Common myeloid progenitor, CD34-positive (primary cell): ENCODE data around the gene LPAR2.
"Not testable (repeated sequence)": the region's sequence is repeated elsewhere in the genome, so short reads cannot be mapped to it uniquely, and the experiment has no call there.

Experiments
- CTCF ChIA-PET: fragments of 350-600 bp; sonication (Branson Sonifier 250); formaldehyde crosslinking; loops from one replicate; lab custom pipeline; 2021; ENCODE audit warnings: antibody characterized with exemption; lab: Charles Lee
- POLR2A ChIA-PET: fragments of 350-600 bp; sonication (Branson Sonifier 250); formaldehyde crosslinking; loops from one replicate; lab custom pipeline; 2021; ENCODE audit warnings: antibody characterized with exemption; lab: Charles Lee
- DNase-seq, 3 donors: peaks; one replicate each; pipeline versions ENCODE4 v3.0.0 to v3.0.0-alpha.2; 2013
- H3K27ac ChIP-seq, 2 experiments: 1 replicate in 1 of 2; 2 replicates in 1 of 2; pipeline ENCODE4 v1.7.0; 2013; ENCODE audit warnings: inconsistent platforms in 2 of 2, low read length in 2 of 2, mild to moderate bottlenecking in 2 of 2, low read depth in 1 of 2, moderate library complexity in 1 of 2; ENCODE audit not compliant: severe bottlenecking in 2 of 2, insufficient read depth in 1 of 2, poor library complexity in 1 of 2
- H3K27me3 ChIP-seq, 5 experiments: replicated peaks in 2 of 5; 1 replicate in 3 of 5; 2 replicates in 2 of 5; pipeline versions ENCODE4 v1.6.1 to v1.7.0; 2013; ENCODE audit warnings: low read length in 4 of 5, mild to moderate bottlenecking in 2 of 5, moderate library complexity in 2 of 5, inconsistent platforms in 1 of 5; ENCODE audit not compliant: insufficient read depth in 5 of 5, control insufficient read depth in 4 of 5
- H3K36me3 ChIP-seq, 4 experiments: 1 replicate in 2 of 4; 2 replicates in 2 of 4; pipeline versions ENCODE4 v1.6.1 to v1.7.0; 2013; ENCODE audit warnings: low read length in 3 of 4, control low read depth in 1 of 4, mild to moderate bottlenecking in 1 of 4; ENCODE audit not compliant: control insufficient read depth in 4 of 4, insufficient read depth in 4 of 4
- H3K4me1 ChIP-seq, 4 experiments: 1 replicate in 3 of 4; 2 replicates in 1 of 4; pipeline versions ENCODE4 v1.6.1 to v1.7.1; 2013; ENCODE audit warnings: low read length in 3 of 4, mild to moderate bottlenecking in 3 of 4, control low read depth in 1 of 4, inconsistent platforms in 1 of 4, moderate library complexity in 1 of 4; ENCODE audit not compliant: control insufficient read depth in 4 of 4, insufficient read depth in 4 of 4; ENCODE audit errors: control extremely low read depth in 1 of 4
- H3K4me3 ChIP-seq, 7 experiments: 1 replicate in 4 of 7; 2 replicates in 3 of 7; pipeline versions ENCODE4 v1.5.1 to v1.7.0; 2013; ENCODE audit warnings: mild to moderate bottlenecking in 7 of 7, low read length in 6 of 7, moderate library complexity in 6 of 7, inconsistent platforms in 2 of 7, low read depth in 2 of 7, control low read depth in 1 of 7; ENCODE audit not compliant: insufficient read depth in 4 of 7, control insufficient read depth in 1 of 7; ENCODE audit errors: extremely low read depth in 1 of 7
- H3K9me3 ChIP-seq, 5 experiments: 1 replicate in 4 of 5; 2 replicates in 1 of 5; pipeline versions ENCODE4 v1.6.1 to v1.7.1; 2013; ENCODE audit warnings: low read length in 4 of 5, mild to moderate bottlenecking in 2 of 5, inconsistent platforms in 1 of 5, low read depth in 1 of 5, moderate library complexity in 1 of 5; ENCODE audit not compliant: control insufficient read depth in 4 of 5, insufficient read depth in 2 of 5; ENCODE audit errors: control extremely low read depth in 1 of 5
- WGBS: methylation state at CpG from one replicate; pipeline ENCODE4 v1.1.5; 2013; ENCODE audit not compliant: insufficient coverage; 5-methylcytosine and 5-hydroxymethylcytosine counted together

LPAR2 gene

DNA sequence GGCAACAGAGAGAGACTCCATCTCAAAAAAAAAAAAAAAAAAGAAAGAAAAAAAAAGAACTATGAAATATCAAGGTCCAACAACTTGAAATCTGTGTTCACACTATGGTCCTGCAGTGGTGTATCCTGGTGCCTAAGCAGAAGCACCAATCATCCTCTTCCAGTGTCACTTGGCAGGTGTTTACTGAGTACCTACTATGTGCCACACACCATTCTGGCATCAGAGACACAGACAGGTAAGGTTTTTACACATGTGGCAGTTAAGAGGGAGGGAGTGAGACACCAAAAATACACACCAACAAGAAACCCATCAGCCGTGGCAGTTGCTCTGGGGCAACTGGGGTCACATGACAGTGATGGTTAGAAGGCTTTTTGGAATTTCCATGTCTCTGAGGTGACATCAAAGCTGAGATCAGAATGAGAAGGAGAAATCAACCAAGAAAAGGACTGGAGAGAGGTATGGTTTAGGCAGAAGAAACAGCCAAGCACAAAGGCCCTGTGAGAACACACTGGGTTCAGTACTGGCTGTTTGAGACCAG, 27.2 kb downstream of the LPAR2 start:
- Histone ChIP-seq H3K36me3 (no peaks in the 10 kb centered on the region), H3K27me3 (no peaks in the 10 kb centered on the region), H3K4me3 (no peak overlapping the region), H3K4me1 (peaks cover 0 to 7% (median 5%) of the 10 kb centered on the region in 4 experiments), H3K27ac (no peak overlapping the region), H3K9me3 (no peaks in the 10 kb centered on the region)
- CTCF ChIA-PET, result no interaction called here
- POLR2A ChIA-PET, result no interaction called here
- WGBS, result no CpG with 5 or more reads among the region's 1 CpG
- no peak for DNase-seq

DNA sequence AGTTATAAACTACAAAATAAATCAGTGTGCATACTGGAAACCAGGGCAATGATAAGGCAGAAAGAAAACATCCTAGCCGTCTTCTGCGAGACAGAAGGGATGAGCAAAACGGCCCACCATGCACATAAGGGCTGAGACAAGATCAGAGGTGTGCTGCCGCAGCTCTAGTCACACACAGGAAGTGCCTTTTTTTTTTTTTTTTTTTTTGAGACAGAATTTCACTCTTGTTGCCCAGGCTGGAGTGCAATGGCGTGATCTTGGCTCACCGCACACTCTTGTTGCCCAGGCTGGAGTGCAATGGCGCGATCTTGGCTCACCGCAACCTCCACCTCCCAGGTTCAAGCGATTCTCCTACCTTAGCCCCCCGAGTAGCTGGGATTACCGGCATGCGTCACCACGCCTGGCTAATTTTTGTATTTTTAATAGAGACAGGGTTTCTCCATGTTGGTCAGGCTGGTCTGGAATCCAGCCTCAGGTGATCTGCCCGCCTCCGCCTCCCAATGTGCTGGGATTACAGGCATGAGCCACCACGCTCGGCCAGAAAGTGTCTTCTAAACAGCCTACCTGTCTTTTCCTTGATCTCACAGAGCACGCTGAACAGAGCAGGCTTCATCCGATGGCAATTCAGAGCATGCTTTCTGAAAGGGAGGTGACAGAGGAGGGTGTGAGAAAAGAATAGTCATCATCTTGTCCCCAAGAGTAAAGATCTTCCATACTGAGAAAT, 29.1 kb downstream of the LPAR2 start:
- DNase-seq, CTCF ChIA-PET, H3K27me3 ChIP-seq, H3K4me3 ChIP-seq, H3K27ac ChIP-seq, H3K9me3 ChIP-seq, POLR2A ChIA-PET, H3K4me1 ChIP-seq, H3K36me3 ChIP-seq: not testable (repeated sequence)
- WGBS, result 98% methylated on average over 18 of the region's 20 CpGs

DNA sequence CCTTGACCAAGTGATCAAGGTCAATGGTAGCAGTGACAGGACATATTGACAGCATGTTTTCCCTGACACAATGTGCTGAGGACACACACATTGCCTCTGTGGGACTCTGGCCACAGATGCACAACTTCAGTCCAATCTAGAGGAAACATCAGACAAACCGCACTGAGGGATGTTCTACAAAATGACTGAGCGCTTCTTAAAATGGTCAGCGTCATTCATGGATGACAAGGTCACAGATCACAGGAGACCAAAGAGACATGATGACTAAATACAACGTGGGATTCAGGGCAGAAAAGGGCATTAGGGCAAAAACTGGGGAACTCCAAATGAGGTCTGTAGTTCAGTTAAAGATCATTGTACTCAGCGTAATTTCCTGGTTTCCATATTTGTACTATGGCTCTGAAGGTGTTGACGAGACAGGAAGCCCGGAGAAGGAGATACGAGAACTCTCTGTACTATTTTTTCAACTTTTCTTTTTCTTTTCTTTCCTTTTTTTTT, 30.2 kb downstream of the LPAR2 start:
- Histone ChIP-seq H3K4me3 (no peak overlapping the region), H3K4me1 (peaks cover 0 to 3% (median 2%) of the 10 kb centered on the region in 4 experiments), H3K9me3 (no peaks in the 10 kb centered on the region), H3K27ac (no peak overlapping the region), H3K27me3 (no peaks in the 10 kb centered on the region), H3K36me3 (no peaks in the 10 kb centered on the region)
- WGBS, result 75% methylated on average over 6 of the region's 8 CpGs
- POLR2A ChIA-PET, result no interaction called here
- CTCF ChIA-PET, result interaction anchor here (0.9 kb wide), 1 partner anchor 44 kb away, joined by 4 read pairs; no protein-coding TSS in a partner anchor
- peak; percentile 21 to 79 (median 63) for DNase-seq

DNA sequence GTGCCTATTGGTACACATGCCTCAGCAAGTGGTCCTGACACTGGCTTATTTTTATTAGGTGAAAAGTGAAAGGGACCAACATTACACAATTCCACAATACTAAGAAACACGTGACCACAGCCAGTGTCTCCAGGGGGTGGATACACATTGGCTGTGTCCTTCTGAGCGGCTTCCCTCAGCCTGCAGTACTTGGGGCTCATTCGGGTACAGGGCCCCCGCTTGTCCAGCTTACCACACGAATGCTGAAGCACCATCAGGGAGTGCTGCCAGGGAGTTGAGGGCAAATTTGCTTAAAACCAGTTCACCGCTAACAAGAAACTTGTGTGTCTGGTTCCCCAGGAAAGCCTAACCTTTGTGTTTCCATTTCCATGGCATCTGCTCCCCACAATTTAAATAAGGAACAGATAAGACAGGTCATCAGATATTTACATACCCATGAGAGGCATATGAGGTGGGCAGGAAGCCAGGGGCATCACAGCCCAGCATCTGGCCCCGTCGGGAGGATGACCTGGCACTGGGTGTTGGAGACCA, 32.8 kb downstream of the LPAR2 start:
- no peaks in the 10 kb centered on the region for H3K4me1 ChIP-seq
- no peaks in the 10 kb centered on the region for H3K36me3 ChIP-seq
- no peak overlapping the region for H3K4me3 ChIP-seq
- 98% methylated on average over 5 of the region's 8 CpGs for WGBS
- DNase-seq, result peak in 2 of 3 donors; percentile 9
- ChIA-PET CTCF (no interaction called here), POLR2A (no interaction called here)
- H3K27me3 ChIP-seq, result no peaks in the 10 kb centered on the region
- no peak overlapping the region for H3K27ac ChIP-seq
- H3K9me3 ChIP-seq, result no peaks in the 10 kb centered on the region

DNA sequence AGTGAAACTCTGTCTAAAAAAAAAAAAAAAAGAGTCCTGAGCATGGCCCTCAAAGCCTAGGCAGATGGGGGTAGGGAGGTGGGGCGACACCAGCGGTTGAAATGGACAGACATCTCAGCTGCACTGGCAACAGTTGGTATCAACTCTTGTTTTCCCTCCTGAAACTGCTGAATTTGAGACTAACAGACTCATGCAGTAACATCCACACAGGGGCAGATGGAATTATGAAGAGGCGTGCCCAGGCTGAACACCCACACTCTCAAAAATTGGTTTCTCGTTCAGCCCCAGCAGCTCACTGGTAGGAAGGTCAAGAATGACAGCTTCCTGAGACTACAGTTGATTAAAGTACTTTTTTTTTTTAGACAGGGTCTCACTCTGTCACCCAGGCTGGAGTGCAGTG, 33.6 kb downstream of the LPAR2 start:
- H3K9me3 ChIP-seq, result no peaks in the 10 kb centered on the region
- no peak for DNase-seq
- POLR2A ChIA-PET, result no interaction called here
- 100% methylated on average over 4 of the region's 4 CpGs for WGBS
- H3K36me3 ChIP-seq, result no peaks in the 10 kb centered on the region
- H3K4me3 ChIP-seq, result no peak overlapping the region
- no peaks in the 10 kb centered on the region for H3K27me3 ChIP-seq
- H3K27ac ChIP-seq, result no peak overlapping the region
- CTCF ChIA-PET, result no interaction called here
- H3K4me1 ChIP-seq, result no peaks in the 10 kb centered on the region

DNA sequence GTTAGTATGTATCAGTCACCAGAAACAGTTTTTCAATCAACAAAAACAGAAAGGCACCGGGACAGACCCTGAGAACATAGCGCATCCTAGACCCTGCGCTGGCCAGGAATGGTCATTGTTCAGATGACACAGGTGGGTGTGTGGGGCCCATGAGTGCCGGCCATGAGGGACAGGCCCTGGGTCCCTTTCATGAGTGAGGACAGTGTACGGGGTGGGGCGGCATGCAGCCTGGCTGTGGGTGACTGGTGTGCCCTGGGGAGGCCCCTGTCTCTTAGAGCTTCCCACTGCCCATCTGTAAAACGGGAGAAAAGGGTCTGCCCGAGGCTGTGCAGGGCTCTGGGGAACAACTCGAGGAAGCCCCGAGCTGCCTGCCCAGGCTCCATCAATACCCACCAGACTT, 35.3 kb downstream of the LPAR2 start:
- Histone ChIP-seq H3K4me3 (no peak overlapping the region), H3K9me3 (no peaks in the 10 kb centered on the region), H3K36me3 (no peaks in the 10 kb centered on the region), H3K27ac (no peak overlapping the region), H3K27me3 (no peaks in the 10 kb centered on the region), H3K4me1 (no peaks in the 10 kb centered on the region)
- DNase-seq, result no peak
- ChIA-PET CTCF (interaction anchor here (0.6 kb wide), 1 partner anchor 51 kb away, joined by 3 read pairs; no protein-coding TSS in a partner anchor), POLR2A (no interaction called here)
- WGBS, result 96% methylated on average over 10 of the region's 10 CpGs
